GM12878 (cell line): ENCODE measurements around the gene NCBP1. TPM values are rescaled to one million over a fixed set of nuclear protein-coding genes. Genes with fewer than 3 reads are reported as not detected.

ENCODE experiments used
- ATAC-seq: fragments of 200-7000 bp; cut with Tn5 transposase; 3 replicates; pipeline ENCODE4 v1.9.1; 2020; ENCODE audit warnings: mild to moderate bottlenecking, moderate library complexity
- BruUV-seq: library from RNA; stranded (reverse); fragments of 400-500 nt; replicated peaks from 2 replicates; lab custom pipeline; 2021; lab: Mats Ljungman, UMichigan
- CTCF ChIA-PET: fragments of 300-600 bp; sonication (Branson Sonifier 250); formaldehyde crosslinking; extraction: SDS; loops from one replicate; lab custom pipeline; 2021; ENCODE audit warnings: inconsistent platforms; lab: Yijun Ruan, JAX
- POLR2A ChIA-PET: fragments of 350-600 bp; formaldehyde crosslinking; extraction: SDS; loops from one replicate; lab custom pipeline; 2021; ENCODE audit warnings: inconsistent platforms; lab: Charles Lee
- RAD21 ChIA-PET: fragments of 300-600 bp; sonication (Branson Sonifier 250); formaldehyde crosslinking; loops from one replicate; lab custom pipeline; 2023; ENCODE audit warnings: antibody characterized with exemption; ENCODE audit not compliant: unreplicated experiment; lab: Charles Lee
- SMC1A ChIA-PET: fragments of 300-600 bp; sonication (Branson Sonifier 250); formaldehyde crosslinking; loops from one replicate; lab custom pipeline; 2023; ENCODE audit not compliant: unreplicated experiment, uncharacterized antibody; lab: Charles Lee
- DNase-seq: peaks from one replicate; pipeline ENCODE4 v3.0.0-alpha.2; 2011; ENCODE audit warnings: low read depth, low spot score
- FAIRE-seq: peaks from 3 replicates; lab custom pipeline; 2011; peaks lifted over from hg19 to GRCh38; lab: Jason Lieb, UNC
- H2AFZ ChIP-seq: 2 replicates; pipeline ENCODE4 v1.6.0; 2011; ENCODE audit warnings: low read depth, low read length, control low read depth; ENCODE audit not compliant: control insufficient read depth
- H3K27ac ChIP-seq: 2 replicates; pipeline ENCODE4 v1.5.1; 2011; ENCODE audit warnings: control low read depth; ENCODE audit not compliant: control insufficient read depth, insufficient read depth
- H3K27me3 ChIP-seq, 2 experiments: replicated peaks in 1 of 2; 2 replicates each; pipeline versions ENCODE4 v1.6.0 to v1.6.1; 2011; ENCODE audit warnings: low read length in 1 of 2; ENCODE audit not compliant: control insufficient read depth in 2 of 2, insufficient read depth in 2 of 2
- H3K36me3 ChIP-seq, 2 experiments: 2 replicates each; pipeline ENCODE4 v1.5.1; 2011; ENCODE audit warnings: low read length in 1 of 2; ENCODE audit not compliant: control insufficient read depth in 2 of 2, insufficient read depth in 2 of 2
- H3K4me1 ChIP-seq: 2 replicates; pipeline ENCODE4 v1.6.1; 2011; ENCODE audit warnings: mild to moderate bottlenecking, low read length, moderate library complexity, mixed read lengths; ENCODE audit not compliant: control insufficient read depth, insufficient read depth
- H3K4me2 ChIP-seq: 2 replicates; pipeline ENCODE4 v1.6.0; 2011; ENCODE audit warnings: control low read depth; ENCODE audit not compliant: control insufficient read depth, insufficient read depth
- H3K4me3 ChIP-seq: fragments of 200-600 bp; sonication (generic); 2 replicates; pipeline ENCODE4 v1.5.1; 2016
- H3K79me2 ChIP-seq: 2 replicates; pipeline ENCODE4 v1.6.0; 2011; ENCODE audit warnings: low read length; ENCODE audit not compliant: control insufficient read depth, insufficient read depth
- H3K9ac ChIP-seq: 2 replicates; pipeline ENCODE4 v1.8.0; 2011; ENCODE audit warnings: low read length, control low read depth, mixed read lengths; ENCODE audit not compliant: control insufficient read depth, insufficient read depth
- H3K9me3 ChIP-seq: replicated peaks from 3 replicates; pipeline ENCODE4 v1.5.1; 2011; ENCODE audit warnings: mild to moderate bottlenecking, low read length; ENCODE audit not compliant: control insufficient read depth, insufficient read depth
- H4K20me1 ChIP-seq: 2 replicates; pipeline ENCODE4 v1.6.0; 2011; ENCODE audit not compliant: control insufficient read depth, insufficient read depth
- ASH2L ChIP-seq: fragments of 300-600, 200-600 bp; sonication (generic); IDR thresholded peaks from 2 replicates; pipeline ENCODE4 v1.6.1; 2017; ENCODE audit warnings: low read depth, mild to moderate bottlenecking, borderline replicate concordance
- CREB1 ChIP-seq: IDR thresholded peaks from 2 replicates; pipeline ENCODE4 v1.6.1; 2012; ENCODE audit warnings: low read depth, mild to moderate bottlenecking, inconsistent platforms
- E2F4 ChIP-seq: IDR thresholded peaks from 2 replicates; pipeline ENCODE4 v1.6.1; 2012; ENCODE audit warnings: low read depth, low read length, improper control_type of control experiment
- EGR1 ChIP-seq, 2 experiments: IDR thresholded peaks; 1 replicate in 1 of 2; 2 replicates in 1 of 2; pipeline ENCODE4 v1.6.1; 2011 to 2012; ENCODE audit warnings: low read depth in 2 of 2, low read length in 2 of 2, borderline replicate concordance in 1 of 2, mild to moderate bottlenecking in 1 of 2, moderate library complexity in 1 of 2
- ELK1 ChIP-seq: IDR thresholded peaks from 2 replicates; pipeline ENCODE4 v1.6.1; 2012; ENCODE audit warnings: low read depth, low read length, improper control_type of control experiment
- ESRRA ChIP-seq: IDR thresholded peaks from 2 replicates; pipeline ENCODE4 v1.6.1; 2012; ENCODE audit warnings: mild to moderate bottlenecking, low read length, improper control_type of control experiment
- IKZF1 ChIP-seq: fragments of 450-650 bp; conservative IDR thresholded peaks from 2 replicates; pipeline ENCODE4 v1.6.1; 2017; ENCODE audit warnings: antibody characterized with exemption, mild to moderate bottlenecking
- IRF5 ChIP-seq: fragments of 450-650 bp; IDR thresholded peaks from 2 replicates; pipeline ENCODE4 v1.6.1; 2017; ENCODE audit warnings: borderline replicate concordance
- JUNB ChIP-seq: IDR thresholded peaks from 2 replicates; pipeline ENCODE4 v1.6.1; 2016; ENCODE audit warnings: antibody characterized with exemption, mild to moderate bottlenecking
- MEF2A ChIP-seq: IDR thresholded peaks from 2 replicates; pipeline ENCODE4 v1.6.1; 2011; ENCODE audit warnings: low read depth, mild to moderate bottlenecking, low read length, moderate library complexity; ENCODE audit not compliant: insufficient read depth
- MXI1 ChIP-seq: fragments of 150-350 bp; IDR thresholded peaks from 2 replicates; pipeline ENCODE4 v1.6.1; 2011; ENCODE audit warnings: low read depth, mild to moderate bottlenecking, inconsistent platforms, low read length, improper control_type of control experiment
- MYC ChIP-seq: IDR thresholded peaks from 2 replicates; pipeline ENCODE4 v1.6.1; 2011; ENCODE audit warnings: mild to moderate bottlenecking, low read length, moderate library complexity, inconsistent platforms; ENCODE audit not compliant: insufficient read depth, insufficient replicate concordance, insufficient read length, severe bottlenecking
- PBX3 ChIP-seq: IDR thresholded peaks from 2 replicates; pipeline ENCODE4 v1.6.1; 2011; ENCODE audit warnings: mild to moderate bottlenecking, low read depth, low read length, moderate library complexity; ENCODE audit not compliant: insufficient replicate concordance
- STAT1 ChIP-seq: fragments of 450-650 bp; conservative IDR thresholded peaks from 2 replicates; pipeline ENCODE4 v1.6.1; 2014; ENCODE audit warnings: antibody characterized with exemption, mild to moderate bottlenecking
- ZNF207 ChIP-seq: fragments of 450-650 bp; IDR thresholded peaks from 2 replicates; pipeline ENCODE4 v1.6.1; 2014; ENCODE audit warnings: antibody characterized with exemption, mild to moderate bottlenecking, borderline replicate concordance
- ZNF24 ChIP-seq: fragments of 450-650 bp; IDR thresholded peaks from 2 replicates; pipeline ENCODE4 v1.6.1; 2017; ENCODE audit warnings: antibody characterized with exemption, mild to moderate bottlenecking
- ZNF622 ChIP-seq: fragments of 450-650 bp; IDR thresholded peaks from 2 replicates; pipeline ENCODE4 v1.6.1; 2017; ENCODE audit warnings: mild to moderate bottlenecking, inconsistent platforms
- WGBS: methylation state at CpG from one replicate; pipeline ENCODE4 v1.1.6; 2016; ENCODE audit warnings: low lambda C conversion rate; ENCODE audit not compliant: insufficient replicate concordance, insufficient coverage; ENCODE audit errors: missing lambda C conversion rate; 5-methylcytosine and 5-hydroxymethylcytosine counted together
- in situ Hi-C: fragments of 300-500 bp; cut with MboI; formaldehyde crosslinking; loops from 9 replicates; pipeline ENCODE4 v1.14.3; 2018; ENCODE audit warnings: mixed read lengths
- intact Hi-C: fragments of 100-400 bp; cut with micrococcal nuclease; formaldehyde crosslinking; loops from one replicate; pipeline ENCODE4 v1.14.2; 2022; ENCODE audit not compliant: unreplicated experiment
- polyA plus RNA-seq, 11 experiments: library from polyadenylated mRNA; depleted of rRNA in 4 of 11; unstranded in 6 of 11; stranded (reverse) in 5 of 11; fragments of >200 nt; fragmentation: Nextera tagmentation in 4 of 11; fragmentation: Illumina TruSeq in 1 of 11; extraction: Ambion mirVana in 4 of 11; extraction: Trizol in 1 of 11; gene quantifications; 1 replicate in 1 of 11; 2 replicates in 10 of 11; pipeline versions ENCODE4 v1.2.1 to v1.2.3, GENCODE V29; 2011 to 2016; ENCODE audit warnings: inconsistent platforms in 2 of 11, missing spikeins in 2 of 11, low read depth in 1 of 11
- total RNA-seq, 4 experiments: library from RNA; depleted of rRNA in 3 of 4; stranded (reverse); fragments of >200 nt in 3 of 4; fragmentation: Illumina TruSeq in 1 of 4; extraction: Trizol in 1 of 4; gene quantifications; 2 replicates each; pipeline versions ENCODE4 v1.2.1 to v1.2.3, GENCODE V29; 2013 to 2021

The NCBP1 gene
- total and polyA plus RNA-seq, 10 of the 15 experiments (the other 5 are each of a cell fraction or from before 2014, with no cell fraction given): 14.7 to 70.9 (median 36.0) TPM

- BruUV-seq: no TSS peak
- ATAC-seq: no peak
- H3K9ac ChIP-seq: no peak overlapping the region
- H2AFZ ChIP-seq: no peak overlapping the region
- no peak for FAIRE-seq
- CTCF ChIA-PET: no interaction called here
- H3K4me3 ChIP-seq: no peak overlapping the region
- POLR2A ChIA-PET: no interaction called here
- peaks cover 10 to 43% of the 10 kb centered on the region in 2 experiments for H3K36me3 ChIP-seq
- intact Hi-C loops: no loop called here
- TF ChIP-seq CREB1 (no peak), IKZF1 (no peak), PBX3 (no peak), MYC (no peak), STAT1 (no peak), EGR1 (IDR thresholded peaks at IDR 0.05; ENCODE audit: borderline replicate concordance in 1 of 2, low read depth in 2 of 2, low read length in 2 of 2) (no peak), JUNB (no peak), ASH2L (no peak), IRF5 (no peak), ZNF622 (no peak), ELK1 (no peak), ESRRA (no peak), ZNF24 (no peak), MXI1 (no peak), ZNF207 (no peak), E2F4 (no peak), MEF2A (no peak)
- DNase-seq: no peak
- in situ Hi-C loops: no loop called here
- no peaks in the 10 kb centered on the region for H3K79me2 ChIP-seq
- H3K9me3 ChIP-seq: no peaks in the 10 kb centered on the region
- no peak overlapping the region for H3K27ac ChIP-seq
- 76% methylated on average over 3 of the region's 3 CpGs for WGBS
- RAD21 ChIA-PET: no interaction called here
- SMC1A ChIA-PET: no interaction called here
- H3K27me3 ChIP-seq: no peaks in the 10 kb centered on the region
- H3K4me2 ChIP-seq: no peak overlapping the region
- no peaks in the 10 kb centered on the region for H3K4me1 ChIP-seq
- no peaks in the 10 kb centered on the region for H4K20me1 ChIP-seq
Observed at GRCh38 chr9:97668485-97668884, 34.9 kb downstream of the NCBP1 start.
